Measurements from ENCODE around the gene ZC3H11A. TPM values are rescaled to one million over a fixed set of nuclear protein-coding genes. Genes with fewer than 3 reads are reported as not detected.
"Not testable (repeated sequence)": the region's sequence is repeated elsewhere in the genome, so short reads cannot be mapped to it uniquely, and the experiment has no call there.

ZC3H11A gene
- total RNA-seq, 1 donor from 2014 or later, result 84.5 TPM

- TF ChIP-seq CTCF (IDR thresholded peaks at IDR 0.05), result no peak
- H3K27ac ChIP-seq, result no peak overlapping the region
- no peaks in the 10 kb centered on the region for H3K36me3 ChIP-seq
- ATAC-seq, result no peak
- no peak overlapping the region for H3K4me3 ChIP-seq
- peak; percentile 10 for DNase-seq
- H3K27me3 ChIP-seq, result no peaks in the 10 kb centered on the region
- no peaks in the 10 kb centered on the region for H3K4me1 ChIP-seq
- H3K9me3 ChIP-seq, result no peaks in the 10 kb centered on the region
- intact Hi-C loops (cut with DNase I), result no loop called here
Measured at GRCh38 chr1:203760506-203760905, 34.9 kb upstream of the ZC3H11A start.

- H3K4me3 ChIP-seq; ATAC-seq; H3K27ac ChIP-seq; H3K27me3 ChIP-seq; H3K4me1 ChIP-seq; intact Hi-C loops (cut with DNase I); H3K36me3 ChIP-seq; H3K9me3 ChIP-seq: not testable (repeated sequence)
- peak; percentile 9 for DNase-seq
Measured at GRCh38 chr1:203761958-203762357, 33.5 kb upstream of the ZC3H11A start.

GRCh38 chr1:203763505-203763904, 31.9 kb upstream of the ZC3H11A start:
- DNase-seq (peak; percentile 15), ATAC-seq (no peak)
- H3K27ac ChIP-seq, result no peak overlapping the region
- no peaks in the 10 kb centered on the region for H3K4me1 ChIP-seq
- TF ChIP-seq CTCF (IDR thresholded peaks at IDR 0.05), result no peak
- no peaks in the 10 kb centered on the region for H3K27me3 ChIP-seq
- no peak overlapping the region for H3K4me3 ChIP-seq
- no peaks in the 10 kb centered on the region for H3K36me3 ChIP-seq
- H3K9me3 ChIP-seq, result no peaks in the 10 kb centered on the region
- intact Hi-C loops (cut with DNase I), result no loop called here

GRCh38 chr1:203764105-203765028, 31.1 kb upstream of the ZC3H11A start:
- no peak for TF ChIP-seq CTCF (IDR thresholded peaks at IDR 0.05)
- Histone ChIP-seq H3K27me3 (no peaks in the 10 kb centered on the region), H3K9me3 (no peaks in the 10 kb centered on the region), H3K4me1 (no peaks in the 10 kb centered on the region), H3K36me3 (no peaks in the 10 kb centered on the region), H3K4me3 (no peak overlapping the region), H3K27ac (peak overlapping the region; percentile 51)
- ATAC-seq, result no peak
- DNase-seq, result peak; percentile 2
- intact Hi-C loops (cut with DNase I), result no loop called here

- H3K4me1 ChIP-seq, result no peaks in the 10 kb centered on the region
- H3K9me3 ChIP-seq, result no peaks in the 10 kb centered on the region
- no peak for TF ChIP-seq CTCF (IDR thresholded peaks at IDR 0.05)
- DNase-seq (peak; percentile 41), ATAC-seq (peak; percentile 25)
- H3K4me3 ChIP-seq, result peak within 1 kb of the TSS; percentile 32
- intact Hi-C loops (cut with DNase I), result no loop called here
- peak within 1 kb of the TSS; percentile 65 for H3K27ac ChIP-seq
- no peaks in the 10 kb centered on the region for H3K36me3 ChIP-seq
- no peaks in the 10 kb centered on the region for H3K27me3 ChIP-seq
Measured at GRCh38 chr1:203765029-203765837, 30.2 kb upstream of the ZC3H11A start, which contains the start of gene LAX1. TSS of gene LAX1 (plus strand) at chr1:203765183. CDS start at chr1:203765566, 383 bp downstream.

- H3K27ac ChIP-seq, result no peak overlapping the region
- no peaks in the 10 kb centered on the region for H3K36me3 ChIP-seq
- H3K4me3 ChIP-seq, result no peak overlapping the region
- TF ChIP-seq CTCF (IDR thresholded peaks at IDR 0.05), result no peak
- H3K4me1 ChIP-seq, result no peaks in the 10 kb centered on the region
- intact Hi-C loops (cut with DNase I), result no loop called here
- no peaks in the 10 kb centered on the region for H3K9me3 ChIP-seq
- H3K27me3 ChIP-seq, result no peaks in the 10 kb centered on the region
- DNase-seq, result no peak
- ATAC-seq, result no peak
Measured at GRCh38 chr1:203768256-203768655, 27.2 kb upstream of the ZC3H11A start.

Measured in upper lobe of right lung (tissue), 1 donor.